Raji (cell line): Measurements from ENCODE around the gene PHF21B.

Source experiments
- POLR2A ChIP-seq: IDR thresholded peaks from 2 replicates; pipeline ENCODE4 v1.6.1; 2011; ENCODE audit warnings: low read depth, low read length, control low read depth; ENCODE audit not compliant: insufficient read depth

Gene PHF21B

DNA sequence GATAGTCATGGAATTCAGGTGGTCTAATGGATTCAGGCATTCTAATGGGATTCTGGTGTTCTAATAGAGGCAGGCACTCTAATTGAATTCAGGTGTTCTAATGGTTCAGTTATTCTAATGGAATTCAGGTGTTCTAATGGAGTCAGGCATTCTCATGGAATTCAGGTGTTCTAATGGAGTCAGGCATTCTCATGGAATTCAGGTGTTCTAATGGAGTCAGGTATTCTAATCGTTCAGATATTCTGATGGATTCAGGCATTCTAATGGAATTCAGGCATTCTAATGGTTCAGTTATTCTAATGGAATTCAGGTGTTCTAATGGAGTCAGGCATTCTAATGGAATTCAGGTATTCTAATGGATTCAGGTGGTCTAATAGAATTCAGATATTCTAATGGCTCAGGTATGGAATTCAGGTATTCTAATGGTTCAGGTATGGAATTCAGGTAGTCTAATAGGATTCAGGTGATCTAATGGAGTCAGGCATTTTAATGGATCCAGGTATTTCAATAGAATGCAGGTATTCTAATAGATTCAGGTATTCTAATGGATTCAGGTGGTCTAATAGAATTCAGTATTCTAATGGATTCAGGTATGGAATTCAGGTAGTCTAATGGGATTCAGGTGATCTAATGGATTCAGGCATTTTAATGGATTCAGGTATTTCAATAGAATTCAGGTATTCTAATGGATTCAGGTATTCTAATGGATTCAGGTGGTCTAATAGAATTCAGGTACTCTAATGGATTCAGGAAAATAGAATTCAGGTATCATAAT, 22.0 kb upstream of the PHF21B start:
- no peak for TF ChIP-seq POLR2A

DNA sequence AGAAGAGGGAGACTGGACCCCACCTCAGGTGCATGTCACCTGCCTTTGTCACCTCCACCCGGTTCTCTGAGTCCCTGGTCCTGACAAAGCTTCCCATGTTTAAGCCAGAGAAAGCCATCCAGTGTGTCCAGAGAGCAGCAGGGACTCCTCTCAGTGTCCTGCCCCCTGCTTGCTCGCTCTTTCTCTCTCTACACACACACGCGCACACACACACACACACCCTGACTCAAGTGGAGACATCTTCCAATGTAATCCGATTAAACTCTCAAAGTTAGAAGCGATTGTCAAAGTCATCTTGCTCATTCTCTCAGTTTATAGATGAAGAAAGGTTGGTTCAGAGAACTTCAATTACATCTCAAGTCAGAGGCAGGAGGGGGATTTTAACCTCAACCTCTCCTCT, 19.7 kb upstream of the PHF21B start:
- no peak for TF ChIP-seq POLR2A

DNA sequence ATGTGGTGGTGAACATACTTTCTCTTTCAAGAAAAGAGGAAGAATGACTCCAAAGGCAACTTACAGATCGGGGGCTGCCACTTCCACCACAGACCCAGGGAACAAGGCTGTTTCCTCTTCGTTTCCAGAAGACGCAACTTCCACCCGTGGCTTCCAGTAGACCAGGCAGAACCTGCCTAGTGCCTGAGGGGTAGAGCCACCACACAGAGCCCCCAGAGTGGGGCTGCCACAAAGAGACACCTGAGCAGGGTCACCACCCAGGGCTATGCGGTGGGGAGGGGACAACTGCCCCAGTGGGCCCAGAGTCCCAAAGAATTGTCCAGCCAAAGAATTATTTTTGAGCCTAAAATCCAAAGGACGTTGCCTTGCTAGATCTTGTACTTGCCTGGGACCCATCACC, 16.7 kb upstream of the PHF21B start:
- no peak for TF ChIP-seq POLR2A

DNA sequence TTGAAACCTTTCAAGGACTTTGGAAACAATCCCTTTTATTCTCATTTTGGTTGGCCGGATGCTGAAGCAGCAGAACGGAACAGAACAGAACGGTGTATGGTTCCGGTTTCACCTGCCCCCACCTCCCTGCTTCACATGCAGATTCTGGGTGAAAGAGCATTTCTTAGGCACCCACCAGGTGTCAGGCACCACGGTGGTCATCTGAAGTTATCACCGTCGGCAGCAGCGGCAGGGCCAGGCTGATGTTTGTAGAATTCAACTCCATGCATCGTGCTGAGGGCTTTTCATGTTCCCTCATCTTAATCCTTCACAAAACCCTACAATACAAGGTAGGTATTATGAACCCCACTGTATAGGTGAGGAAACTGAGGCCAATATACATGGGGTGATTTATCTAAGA, 13.6 kb upstream of the PHF21B start:
- TF ChIP-seq POLR2A: no peak

DNA sequence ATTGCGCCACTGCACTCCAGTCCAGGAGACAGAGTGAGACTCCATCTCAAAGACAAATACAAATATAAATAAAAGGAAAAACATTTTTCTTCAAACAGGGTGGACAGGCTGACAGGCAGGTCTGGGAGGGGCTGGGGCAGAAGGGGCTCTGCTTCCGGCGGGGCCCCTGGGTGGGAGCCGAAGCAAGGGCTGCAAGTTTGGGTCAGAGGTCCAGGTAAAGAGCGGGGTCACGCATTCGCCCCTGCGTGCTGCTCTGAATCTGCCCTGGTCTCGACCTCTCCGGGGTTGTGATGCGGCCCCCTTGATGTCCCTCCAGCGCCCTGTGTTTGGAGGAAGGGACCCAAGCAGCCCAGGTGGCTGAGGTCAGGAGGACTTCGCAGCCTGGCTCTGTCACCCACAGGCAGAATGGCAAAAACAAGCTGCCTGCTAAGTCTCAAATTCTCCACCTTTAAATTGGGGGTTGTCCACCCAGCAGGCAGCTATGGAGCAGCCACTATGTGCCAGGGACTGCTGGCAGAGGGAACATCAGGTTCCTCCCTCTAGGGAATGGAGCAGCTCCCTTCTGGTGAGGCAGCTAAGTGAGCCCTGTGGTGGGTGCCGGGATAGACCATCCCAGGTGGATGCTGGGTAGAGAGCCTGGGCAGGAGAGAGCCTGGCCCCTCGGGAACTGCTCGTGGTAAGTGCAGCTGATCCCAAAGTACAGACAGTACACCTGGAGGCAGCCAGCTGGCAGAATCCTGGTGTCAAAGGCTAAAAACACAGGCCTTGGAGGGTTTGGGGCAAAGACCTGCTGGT, 10.3 kb upstream of the PHF21B start:
- no peak for TF ChIP-seq POLR2A

DNA sequence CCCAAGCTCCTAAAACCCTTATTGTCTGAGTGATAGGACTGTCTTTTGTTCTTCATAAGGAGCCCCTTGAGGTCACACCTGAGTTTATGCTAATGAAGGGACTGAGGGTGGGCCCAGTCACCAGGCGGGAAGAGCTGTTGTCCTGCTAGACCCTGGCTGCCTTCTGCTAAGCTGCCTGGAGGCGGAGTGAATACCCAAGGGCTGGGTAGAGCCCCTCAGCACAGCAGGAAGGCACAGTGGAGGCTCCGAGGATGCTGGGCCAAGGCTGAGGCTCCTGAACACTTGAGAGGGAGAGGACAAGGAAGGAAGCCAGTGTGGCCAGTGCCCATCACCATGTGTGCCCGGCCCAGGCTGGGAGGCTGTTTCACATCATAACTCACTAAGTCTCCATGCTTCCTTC, 4.8 kb upstream of the PHF21B start:
- TF ChIP-seq POLR2A: no peak

DNA sequence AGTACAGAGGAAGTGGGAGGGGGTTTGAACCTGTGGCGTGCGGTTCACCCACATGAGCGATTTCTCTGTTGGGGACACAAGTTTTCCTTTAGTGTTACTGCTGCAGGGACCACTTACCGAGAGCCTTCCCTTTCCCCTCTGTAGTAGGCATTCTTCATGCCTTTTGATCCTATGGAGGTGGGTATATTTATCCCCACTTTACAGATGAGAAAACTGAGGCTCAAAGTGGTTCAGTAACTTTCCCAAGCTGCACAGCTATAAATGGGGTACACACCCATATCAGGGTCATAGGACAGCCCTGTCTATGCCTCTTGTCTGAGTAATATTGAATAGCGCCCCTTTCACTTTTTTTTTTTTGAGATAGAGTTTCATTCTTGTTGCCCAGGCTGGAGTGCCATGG, 3.3 kb upstream of the PHF21B start:
- TF ChIP-seq POLR2A: no peak

DNA sequence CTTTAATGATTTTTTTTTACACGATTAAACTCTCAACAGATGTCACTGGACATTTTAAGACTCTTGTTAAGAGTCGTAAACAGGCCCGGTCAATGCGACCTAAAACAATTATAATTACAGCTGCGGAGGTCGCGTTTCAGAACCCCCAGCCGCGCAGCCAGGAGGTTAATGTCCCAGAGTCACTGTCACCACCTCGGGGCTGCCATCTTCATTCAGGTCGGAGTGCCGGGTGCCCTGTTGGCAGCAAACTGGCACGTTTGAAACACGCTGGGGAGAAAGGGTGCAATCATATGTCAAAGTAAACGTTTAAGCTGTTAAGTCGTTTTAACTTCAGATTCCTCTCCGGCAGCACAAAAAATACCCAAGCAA, 711 bp upstream of the PHF21B start:
- TF ChIP-seq POLR2A: no peak

DNA sequence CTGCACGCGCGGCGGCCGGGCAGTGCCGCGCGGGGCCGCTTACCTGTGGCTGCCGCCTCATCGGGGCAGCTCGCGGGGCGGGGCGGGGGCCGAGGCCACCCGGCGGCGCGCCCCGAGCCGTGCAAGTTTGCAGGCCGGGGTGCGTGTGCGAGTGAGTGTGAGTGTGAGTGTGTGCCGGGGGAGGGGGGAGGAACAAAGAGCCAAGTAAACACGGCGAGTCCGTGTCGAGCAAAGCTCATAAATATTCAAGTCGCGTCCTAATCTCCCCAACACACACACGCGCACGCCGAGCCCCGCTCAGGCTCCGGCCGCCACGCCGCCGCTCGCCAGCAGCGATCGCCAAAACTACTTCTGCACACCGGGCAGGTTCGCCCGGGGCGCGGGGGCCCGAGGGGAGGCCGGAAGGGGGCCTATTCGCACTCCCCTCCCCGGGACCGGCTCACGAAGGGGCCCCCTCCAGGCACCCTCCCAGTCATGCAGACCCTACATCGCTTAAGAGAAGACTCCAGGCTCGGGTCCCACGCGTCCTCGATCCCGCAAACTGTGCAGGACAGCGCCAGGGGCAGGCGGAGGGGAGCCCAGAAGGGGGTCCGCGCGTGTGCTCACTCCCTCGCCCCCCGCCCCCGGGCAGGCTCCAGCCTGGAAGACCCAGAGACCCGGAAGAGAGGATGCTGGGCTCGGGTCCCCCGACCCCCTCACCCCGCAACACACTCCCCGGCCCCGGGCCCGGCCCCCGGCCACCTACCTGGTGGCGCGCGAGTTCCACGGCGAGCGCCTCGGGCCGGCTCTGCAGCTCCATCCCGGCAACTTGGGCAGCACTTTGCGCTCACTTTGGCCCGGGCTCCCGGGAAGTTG, 827 bp downstream of the PHF21B start:
- TF ChIP-seq POLR2A: no peak

DNA sequence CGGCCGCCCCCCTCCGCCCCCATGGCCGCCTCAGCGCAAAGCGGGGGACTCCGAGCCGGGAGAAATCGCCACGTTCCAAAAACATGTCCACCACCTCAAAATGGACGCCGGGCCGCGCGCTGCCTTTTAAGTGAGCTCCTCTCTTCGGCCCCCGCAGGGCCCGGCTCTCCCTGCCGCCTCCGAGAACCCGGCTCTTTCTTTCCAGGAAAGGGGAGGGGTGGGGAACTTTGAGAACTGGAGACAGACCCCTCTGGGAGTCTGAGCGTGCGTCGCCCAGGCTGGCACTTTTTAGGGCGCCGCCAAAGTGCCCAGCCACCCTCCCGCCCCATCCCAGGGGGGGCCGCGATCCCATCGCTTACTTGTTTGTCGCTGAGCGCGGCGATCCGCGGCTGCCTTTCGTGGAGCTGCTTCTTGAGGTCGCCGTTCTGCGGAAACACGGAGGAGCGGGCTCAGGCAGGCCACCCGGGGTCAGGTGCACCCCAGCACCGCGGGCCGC, 1.6 kb downstream of the PHF21B start:
- no peak for TF ChIP-seq POLR2A

DNA sequence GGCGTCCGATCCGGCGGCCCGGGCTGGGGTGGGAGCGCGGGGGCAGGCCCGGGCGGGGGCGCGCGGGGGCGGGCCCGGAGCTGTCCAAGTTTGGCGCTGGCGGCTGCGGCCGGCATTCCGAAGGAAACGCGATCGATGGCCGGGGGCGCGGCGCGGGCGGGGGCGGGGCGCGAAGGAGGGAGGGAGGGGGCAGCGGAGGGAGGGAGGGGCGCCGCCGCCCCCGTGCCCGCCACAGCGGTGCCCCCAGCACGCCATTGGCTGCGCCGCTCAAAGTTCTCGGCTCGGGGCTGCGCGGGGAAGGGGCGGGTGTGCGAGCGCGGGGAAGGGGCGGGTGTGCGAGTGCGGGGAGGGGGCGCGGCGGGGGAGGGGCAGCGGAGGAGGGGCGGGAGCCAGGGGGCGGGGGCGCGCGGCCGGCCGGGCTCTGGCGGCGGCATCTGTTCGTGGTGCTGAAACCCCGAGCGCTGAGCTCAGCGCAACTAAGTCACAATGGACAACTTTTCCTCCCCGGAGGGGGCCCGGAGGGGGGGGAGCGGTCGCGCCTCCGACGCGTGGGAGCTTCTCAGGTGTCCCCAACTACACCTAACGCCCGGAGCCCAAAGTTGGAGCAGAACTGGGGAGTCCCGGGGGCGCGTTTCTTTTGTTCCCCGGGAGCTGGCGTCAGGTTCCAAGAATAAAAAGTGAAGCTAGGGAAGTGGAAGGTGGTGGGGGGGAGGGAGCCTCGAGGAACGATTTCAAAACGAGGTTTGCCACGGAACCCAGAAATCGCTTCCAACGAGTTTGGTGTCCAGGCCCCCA, 2.2 kb downstream of the PHF21B start:
- no peak for TF ChIP-seq POLR2A

DNA sequence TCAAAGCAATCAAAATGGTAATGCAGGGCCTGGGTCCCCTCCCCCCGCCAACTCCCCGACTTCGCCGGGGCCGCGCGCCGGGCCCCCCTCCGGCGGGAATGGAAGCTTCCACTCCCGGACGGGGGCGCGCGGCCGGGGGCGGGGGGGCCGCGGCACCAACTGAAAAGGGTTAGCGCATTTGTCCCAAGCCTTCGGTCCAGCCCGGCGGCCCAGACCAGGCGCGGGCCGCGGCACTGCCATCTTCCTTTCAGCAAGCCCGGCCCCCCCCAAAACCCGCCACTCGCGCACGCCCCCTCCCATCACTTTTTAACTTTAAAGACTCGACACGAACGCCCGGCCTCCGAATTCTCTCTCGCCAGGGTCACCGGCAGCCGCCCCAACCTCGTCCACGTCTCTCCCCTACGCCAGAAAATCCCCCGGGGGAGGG, 2.8 kb downstream of the PHF21B start:
- TF ChIP-seq POLR2A: no peak

DNA sequence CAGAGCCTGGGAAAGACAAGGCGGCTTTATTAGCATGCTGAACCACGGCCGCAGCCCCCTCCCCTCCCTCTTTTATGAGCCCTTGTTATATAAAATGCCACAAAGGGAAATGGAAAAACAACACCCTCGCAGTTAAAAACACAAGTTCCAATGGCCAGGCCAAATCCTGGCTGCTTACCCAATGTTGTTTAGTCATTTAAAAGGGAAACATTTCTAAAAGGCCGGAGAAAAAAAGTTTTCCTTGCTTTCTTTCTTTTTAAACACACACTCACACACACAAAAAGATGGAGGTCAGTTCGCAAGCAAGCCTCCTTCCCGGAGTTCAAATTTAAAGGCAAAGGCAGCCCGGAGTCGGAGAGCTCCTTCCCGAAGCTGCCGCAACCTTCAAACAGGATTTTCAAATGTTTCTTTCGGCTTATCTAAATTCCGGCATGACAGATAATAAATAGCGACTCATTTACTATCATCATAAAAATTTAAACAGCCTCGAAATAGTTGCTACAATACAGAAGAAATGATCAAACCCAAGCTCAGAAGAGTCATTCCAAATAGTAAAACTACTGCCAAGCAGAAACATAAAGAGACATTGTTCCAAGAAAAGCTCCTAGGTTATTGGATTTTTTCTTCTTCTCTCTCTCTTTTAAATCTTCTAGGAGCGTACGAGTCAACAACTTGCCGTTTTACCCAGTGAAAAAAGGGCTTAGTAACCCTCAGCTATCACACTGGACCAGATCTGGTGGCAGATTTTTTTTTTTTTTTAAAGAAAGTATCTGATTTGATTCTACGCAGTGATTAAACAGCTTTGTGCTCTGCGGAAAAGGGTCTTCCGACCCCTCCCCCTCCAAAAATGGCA, 3.5 kb downstream of the PHF21B start:
- TF ChIP-seq POLR2A: no peak

DNA sequence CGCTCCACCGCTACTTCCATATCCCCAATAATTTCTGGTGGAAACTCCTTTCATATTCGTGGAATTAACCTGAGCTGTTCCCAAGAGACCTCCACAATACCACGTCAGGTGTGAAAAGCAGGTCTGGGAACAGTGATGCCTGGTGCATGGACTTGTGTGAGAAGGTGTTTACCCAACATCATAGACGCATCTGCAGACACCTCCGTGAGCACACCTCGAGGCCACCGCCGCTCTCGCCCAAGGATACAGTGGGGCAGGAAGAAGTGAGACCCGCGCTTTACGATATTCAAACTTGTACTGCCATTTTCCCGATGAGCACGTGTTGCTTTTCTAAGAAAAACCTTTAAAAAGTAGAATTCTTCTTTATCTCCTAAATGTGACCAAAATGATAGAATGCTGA, 8.2 kb downstream of the PHF21B start:
- no peak for TF ChIP-seq POLR2A

DNA sequence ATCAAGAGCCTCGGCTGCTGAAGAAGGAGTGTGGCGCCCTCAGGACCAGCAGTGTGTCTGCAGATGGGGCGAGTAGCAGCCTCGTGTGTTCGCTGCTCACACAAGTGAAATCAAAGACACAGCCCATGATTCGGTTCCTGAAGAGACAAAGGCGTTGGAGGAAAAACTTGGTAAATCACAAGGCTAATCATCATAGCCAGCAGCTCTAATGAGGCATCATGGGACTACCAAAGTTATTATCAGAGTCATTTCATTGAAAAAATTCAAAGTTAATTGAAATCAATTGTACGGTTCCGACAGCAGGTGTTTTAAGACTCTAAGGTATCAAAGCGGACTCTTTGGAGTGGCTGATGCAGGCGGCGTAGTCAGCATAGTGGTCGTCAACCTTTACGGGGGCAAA, 9.5 kb downstream of the PHF21B start:
- no peak for TF ChIP-seq POLR2A
